GM12891 (cell line): ENCODE data around the gene COL2A1.

Source experiments
- POLR2A ChIP-seq: IDR thresholded peaks from 2 replicates; pipeline ENCODE4 v1.6.1; 2011; ENCODE audit warnings: low read depth, low read length, control low read depth
- POLR2AphosphoS5 ChIP-seq: IDR thresholded peaks from 2 replicates; pipeline ENCODE4 v1.6.1; 2011; ENCODE audit warnings: low read depth, low read length, control low read depth

- TF ChIP-seq POLR2AphosphoS5: no peak
- no peak for TF ChIP-seq POLR2A
These were observed 27.1 kb downstream of the COL2A1 start for GRCh38 chr12:47977046-47977771.
